ENCODE results near the gene DLGAP3.

Gene DLGAP3

DNA sequence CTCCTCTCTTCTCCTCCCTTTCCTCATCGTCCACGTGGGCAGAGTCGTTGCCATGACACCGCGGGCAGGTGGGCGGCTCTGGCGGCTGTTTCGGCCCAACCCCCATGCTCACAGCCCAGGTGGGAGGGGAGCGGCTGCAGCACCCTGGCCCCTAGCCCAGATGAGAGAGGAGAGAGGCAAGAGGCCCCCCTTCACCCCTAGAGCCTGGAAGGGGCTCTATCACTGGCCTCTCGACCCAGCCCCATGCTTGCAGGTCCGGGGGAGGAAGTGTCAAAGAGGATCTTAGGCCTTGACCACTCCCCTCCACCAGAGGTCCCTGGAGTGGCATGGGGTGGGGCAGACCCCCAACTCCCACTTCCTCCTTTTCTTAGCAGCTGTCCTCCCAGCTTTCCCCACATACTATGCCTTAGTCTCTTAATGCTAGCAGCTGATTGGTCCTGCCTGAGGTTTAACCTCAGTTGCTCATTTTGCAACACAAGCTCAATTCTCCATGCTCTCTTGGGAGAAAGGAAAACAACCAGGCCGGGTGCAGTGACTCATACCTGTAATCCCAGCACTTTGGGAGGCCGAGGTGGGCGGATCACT is 10.4 kb downstream of the DLGAP3 start:
- no peak for FAIRE-seq
- TF ChIP-seq, protein P1, sequence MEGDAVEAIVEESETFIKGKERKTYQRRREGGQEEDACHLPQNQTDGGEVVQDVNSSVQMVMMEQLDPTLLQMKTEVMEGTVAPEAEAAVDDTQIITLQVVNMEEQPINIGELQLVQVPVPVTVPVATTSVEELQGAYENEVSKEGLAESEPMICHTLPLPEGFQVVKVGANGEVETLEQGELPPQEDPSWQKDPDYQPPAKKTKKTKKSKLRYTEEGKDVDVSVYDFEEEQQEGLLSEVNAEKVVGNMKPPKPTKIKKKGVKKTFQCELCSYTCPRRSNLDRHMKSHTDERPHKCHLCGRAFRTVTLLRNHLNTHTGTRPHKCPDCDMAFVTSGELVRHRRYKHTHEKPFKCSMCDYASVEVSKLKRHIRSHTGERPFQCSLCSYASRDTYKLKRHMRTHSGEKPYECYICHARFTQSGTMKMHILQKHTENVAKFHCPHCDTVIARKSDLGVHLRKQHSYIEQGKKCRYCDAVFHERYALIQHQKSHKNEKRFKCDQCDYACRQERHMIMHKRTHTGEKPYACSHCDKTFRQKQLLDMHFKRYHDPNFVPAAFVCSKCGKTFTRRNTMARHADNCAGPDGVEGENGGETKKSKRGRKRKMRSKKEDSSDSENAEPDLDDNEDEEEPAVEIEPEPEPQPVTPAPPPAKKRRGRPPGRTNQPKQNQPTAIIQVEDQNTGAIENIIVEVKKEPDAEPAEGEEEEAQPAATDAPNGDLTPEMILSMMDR (IDR thresholded peaks at IDR 0.05; ENCODE audit: insufficient read depth, missing control alignments): no peak
- DNase-seq (ENCODE audit: insufficient read length, low spot score): no peak

DNA sequence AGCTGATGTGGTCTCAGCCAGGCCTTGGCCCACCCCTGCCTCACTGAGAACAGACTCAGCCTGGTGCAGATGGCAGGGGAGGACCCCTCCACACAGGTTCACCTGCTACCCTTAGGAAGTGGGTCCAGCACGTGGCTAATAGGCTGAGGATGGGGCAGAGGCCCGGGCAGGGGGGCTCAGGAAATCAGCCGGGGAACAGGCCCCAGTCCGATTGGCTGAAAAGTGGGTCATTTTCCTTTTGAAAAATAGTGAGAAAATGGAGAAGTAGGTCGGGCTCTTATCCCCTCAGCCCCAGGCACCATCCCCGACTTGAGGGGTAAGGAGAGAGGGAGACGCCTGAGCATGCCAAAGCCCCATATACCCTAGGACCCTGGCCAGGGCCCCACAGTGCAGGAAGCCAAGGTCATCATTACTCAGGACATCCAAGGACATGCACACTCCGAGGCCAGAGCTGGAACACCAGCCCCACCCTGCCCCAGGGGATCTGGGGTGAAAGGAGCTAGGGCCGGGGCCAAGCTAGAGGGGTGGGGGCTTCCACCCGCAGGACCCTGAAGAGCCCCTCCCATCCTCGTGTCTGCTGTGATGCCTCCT is 11.0 kb downstream of the DLGAP3 start:
- DNase-seq (ENCODE audit: insufficient read length, low spot score): no peak
- no peak for FAIRE-seq
- TF ChIP-seq, protein P1 (IDR thresholded peaks at IDR 0.05; ENCODE audit: insufficient read depth, missing control alignments): no peak

DNA sequence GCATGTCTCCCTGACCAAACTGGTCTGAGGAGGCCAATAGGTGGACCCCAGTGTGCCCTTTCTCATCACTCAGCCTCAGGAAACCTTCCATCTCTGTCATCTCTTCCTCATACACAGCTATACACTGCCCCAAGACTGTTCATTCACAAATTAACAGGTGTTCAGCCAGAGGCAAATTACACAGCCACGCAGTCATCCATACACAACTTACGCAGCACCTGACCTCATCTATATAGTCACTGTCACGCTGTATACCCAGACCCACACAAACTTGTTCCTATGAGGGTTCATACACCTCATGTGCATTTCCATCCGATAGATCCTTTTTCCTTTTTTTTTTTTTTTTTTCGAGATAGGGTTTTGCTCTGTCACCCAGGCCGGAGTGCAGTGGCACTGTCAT is 12.4 kb downstream of the DLGAP3 start:
- TF ChIP-seq, protein P1 (IDR thresholded peaks at IDR 0.05; ENCODE audit: insufficient read depth, missing control alignments): no peak
- DNase-seq (ENCODE audit: insufficient read length, low spot score) (no peak), FAIRE-seq (no peak)

DNA sequence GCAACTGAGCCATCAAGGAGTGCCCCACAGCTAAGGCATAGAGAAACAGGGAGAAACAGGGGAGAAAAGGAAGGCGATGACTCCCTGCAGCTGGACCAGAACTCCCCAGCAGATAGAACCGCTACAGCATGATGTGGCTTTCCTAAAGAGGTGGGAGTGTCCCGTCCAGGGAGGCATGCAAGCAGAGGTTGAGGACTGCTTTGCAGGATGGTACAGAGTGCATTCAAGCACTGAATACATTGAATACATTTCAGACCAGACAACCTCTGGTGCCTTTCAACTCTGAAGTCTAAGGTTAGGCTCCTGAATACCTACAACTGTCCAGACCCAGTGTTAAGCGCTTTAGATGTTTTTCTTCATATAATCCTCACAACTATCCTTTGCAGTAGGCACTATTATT is 13.3 kb downstream of the DLGAP3 start:
- no peak for FAIRE-seq
- DNase-seq (ENCODE audit: insufficient read length, low spot score): no peak

DNA sequence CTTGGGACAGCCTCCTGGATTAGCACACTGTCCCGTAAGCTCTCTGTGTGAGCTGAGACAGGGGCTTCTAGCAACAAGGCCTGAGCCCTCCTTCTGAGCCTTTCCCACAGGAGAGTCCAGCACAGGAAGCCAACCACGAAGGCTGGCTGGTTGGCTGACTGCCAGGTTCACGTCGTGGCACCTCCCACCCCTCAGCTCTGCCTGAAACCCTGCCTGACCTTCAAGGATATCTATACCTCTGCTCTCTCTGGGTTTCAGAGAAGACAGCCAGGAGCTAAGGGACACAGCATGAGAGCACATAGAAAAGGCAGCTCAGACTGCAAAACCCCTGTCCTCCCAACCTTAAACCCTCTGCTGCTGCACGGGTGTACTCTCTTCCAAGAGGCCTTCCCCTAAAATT is 13.9 kb downstream of the DLGAP3 start:
- TF ChIP-seq, protein P1 (IDR thresholded peaks at IDR 0.05; ENCODE audit: insufficient read depth, missing control alignments): no peak
- DNase-seq (ENCODE audit: insufficient read length, low spot score): no peak
- FAIRE-seq: no peak

More for the DNA sequence above, 13.3 kb downstream of the DLGAP3 start:
- TF ChIP-seq, protein P1 (IDR thresholded peaks at IDR 0.05; ENCODE audit: insufficient read depth, missing control alignments): no peak

DNA sequence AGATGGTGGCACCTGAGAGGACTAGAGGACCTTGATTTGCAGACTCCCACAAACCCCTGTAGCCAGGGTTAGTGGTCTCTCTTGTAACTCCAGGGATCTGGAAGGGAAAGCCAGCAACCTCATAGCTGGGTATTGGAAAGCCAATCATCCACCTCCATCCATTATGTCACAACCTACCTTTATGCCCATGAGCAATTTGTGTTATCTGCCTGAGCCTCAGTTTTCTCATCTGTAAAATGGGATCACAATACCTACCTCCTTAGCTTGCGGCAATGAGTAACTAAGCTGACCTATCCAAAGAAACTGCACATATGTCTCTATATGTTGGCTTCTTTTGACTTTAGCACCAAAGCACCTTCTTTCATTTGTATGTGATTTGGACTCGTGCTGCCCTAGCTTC is 14.5 kb downstream of the DLGAP3 start:
- no peak for DNase-seq (ENCODE audit: insufficient read length, low spot score)
- FAIRE-seq: no peak
- TF ChIP-seq, protein P1 (IDR thresholded peaks at IDR 0.05; ENCODE audit: insufficient read depth, missing control alignments): no peak

DNA sequence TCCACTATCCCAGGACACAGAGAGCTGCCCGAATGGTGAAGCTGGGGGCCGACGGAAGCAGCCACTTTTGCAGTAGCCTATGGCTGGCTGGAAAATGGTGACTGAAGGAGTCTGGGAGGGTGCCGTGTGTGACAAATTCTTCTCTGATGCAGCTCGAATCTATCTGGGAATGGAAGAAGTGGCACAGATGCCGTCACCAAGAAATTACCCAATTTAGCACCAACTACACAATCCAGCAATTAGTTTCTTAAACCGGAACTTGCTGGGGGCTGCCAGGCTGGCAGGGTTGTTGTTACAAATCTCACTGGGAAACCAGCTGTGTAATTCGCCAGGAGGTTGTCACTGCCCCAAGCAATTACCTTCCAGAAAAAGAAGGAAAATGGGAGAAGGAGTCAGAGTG is 18.0 kb downstream of the DLGAP3 start:
- TF ChIP-seq, protein P1 (IDR thresholded peaks at IDR 0.05; ENCODE audit: insufficient read depth, missing control alignments): no peak
- DNase-seq (ENCODE audit: insufficient read length, low spot score) (no peak), FAIRE-seq (no peak)

Data from D721Med (cell line).